ENCODE results near the gene UBA6.

UBA6 gene

GRCh38 chr4:67668315-67668714, 32.6 kb downstream of the UBA6 start:
- no peak overlapping the region for H3K4me2 ChIP-seq
- no peak overlapping the region for H3K4me3 ChIP-seq (IDR thresholded peaks at IDR 0.05; ENCODE audit: insufficient read depth, low read depth, low read length)
- peaks cover 2% of the 10 kb centered on the region; the same call in 1 of the 2 replicates for H3K36me3 ChIP-seq (ENCODE audit: insufficient read depth)
- no peak overlapping the region for H2AFZ ChIP-seq (ENCODE audit: low read depth)
- no peak overlapping the region for H3K9ac ChIP-seq
- TF ChIP-seq CTCF (conservative IDR thresholded peaks at IDR 0.05; ENCODE audit: low read depth, low read length), result no peak
- no peaks in the 10 kb centered on the region for H3K4me1 ChIP-seq (ENCODE audit: low read depth, poor library complexity, severe bottlenecking)
- H3K79me2 ChIP-seq (ENCODE audit: insufficient read depth, low read depth), result no peaks in the 10 kb centered on the region
- no peaks in the 10 kb centered on the region for H3K27me3 ChIP-seq (ENCODE audit: insufficient read depth, low read depth)
- no peak overlapping the region for H3K27ac ChIP-seq
- no peaks in the 10 kb centered on the region for H4K20me1 ChIP-seq (ENCODE audit: insufficient read depth)

- Histone ChIP-seq H3K4me3 (IDR thresholded peaks at IDR 0.05; ENCODE audit: insufficient read depth, low read depth, low read length) (no peak overlapping the region), H3K27me3 (ENCODE audit: insufficient read depth, low read depth) (no peaks in the 10 kb centered on the region), H3K27ac (no peak overlapping the region), H2AFZ (ENCODE audit: low read depth) (no peak overlapping the region), H4K20me1 (ENCODE audit: insufficient read depth) (no peaks in the 10 kb centered on the region), H3K4me1 (ENCODE audit: low read depth, poor library complexity, severe bottlenecking) (no peaks in the 10 kb centered on the region), H3K36me3 (ENCODE audit: insufficient read depth) (peaks cover 15% of the 10 kb centered on the region), H3K4me2 (no peak overlapping the region), H3K79me2 (ENCODE audit: insufficient read depth, low read depth) (no peaks in the 10 kb centered on the region), H3K9ac (no peak overlapping the region)
- no peak for TF ChIP-seq CTCF (conservative IDR thresholded peaks at IDR 0.05; ENCODE audit: low read depth, low read length)
Measured at GRCh38 chr4:67660418-67660817, 40.5 kb downstream of the UBA6 start.

GRCh38 chr4:67659065-67659464, 41.9 kb downstream of the UBA6 start:
- no peak for TF ChIP-seq CTCF (conservative IDR thresholded peaks at IDR 0.05; ENCODE audit: low read depth, low read length)
- Histone ChIP-seq H3K36me3 (ENCODE audit: insufficient read depth) (peaks cover 15% of the 10 kb centered on the region), H3K27ac (no peak overlapping the region)

GRCh38 chr4:67658302-67658701, 42.7 kb downstream of the UBA6 start:
- no peak for TF ChIP-seq CTCF (conservative IDR thresholded peaks at IDR 0.05; ENCODE audit: low read depth, low read length)
- Histone ChIP-seq H2AFZ (ENCODE audit: low read depth) (no peak overlapping the region), H3K4me2 (no peak overlapping the region), H3K27ac (no peak overlapping the region), H3K9ac (no peak overlapping the region), H3K79me2 (ENCODE audit: insufficient read depth, low read depth) (no peaks in the 10 kb centered on the region), H3K4me1 (ENCODE audit: low read depth, poor library complexity, severe bottlenecking) (no peaks in the 10 kb centered on the region), H3K4me3 (IDR thresholded peaks at IDR 0.05; ENCODE audit: insufficient read depth, low read depth, low read length) (no peak overlapping the region), H4K20me1 (ENCODE audit: insufficient read depth) (no peaks in the 10 kb centered on the region), H3K36me3 (ENCODE audit: insufficient read depth) (peaks cover 13% of the 10 kb centered on the region), H3K27me3 (ENCODE audit: insufficient read depth, low read depth) (no peaks in the 10 kb centered on the region)

More at GRCh38 chr4:67659065-67659464, 41.9 kb downstream of the UBA6 start:
- Histone ChIP-seq H3K9ac (no peak overlapping the region), H2AFZ (ENCODE audit: low read depth) (no peak overlapping the region), H3K4me1 (ENCODE audit: low read depth, poor library complexity, severe bottlenecking) (no peaks in the 10 kb centered on the region), H3K79me2 (ENCODE audit: insufficient read depth, low read depth) (no peaks in the 10 kb centered on the region), H4K20me1 (ENCODE audit: insufficient read depth) (no peaks in the 10 kb centered on the region), H3K4me2 (no peak overlapping the region), H3K4me3 (IDR thresholded peaks at IDR 0.05; ENCODE audit: insufficient read depth, low read depth, low read length) (no peak overlapping the region), H3K27me3 (ENCODE audit: insufficient read depth, low read depth) (no peaks in the 10 kb centered on the region)

Measured in KMS-11 (cell line).